Liver (tissue), 9 donors: ENCODE measurements around the gene NFATC4. TPM values are rescaled to one million over a fixed set of nuclear protein-coding genes. Genes with fewer than 3 reads are reported as not detected.

ENCODE experiments used
- DNase-seq: peaks from one replicate; pipeline ENCODE4 v3.0.0-alpha.2; 2017; ENCODE audit warnings: low spot score
- H3K27ac ChIP-seq, 2 donors: one replicate each; pipeline ENCODE4 v1.7.0; 2013; ENCODE audit warnings: inconsistent platforms in 2 of 2, low read length in 2 of 2, control low read depth in 1 of 2, low read depth in 1 of 2, mild to moderate bottlenecking in 1 of 2
- H3K27me3 ChIP-seq, 4 donors: one replicate each; pipeline versions ENCODE4 v1.6.1 to v1.7.0; 2013; ENCODE audit warnings: low read length in 3 of 4, inconsistent platforms in 1 of 4, mild to moderate bottlenecking in 1 of 4, moderate library complexity in 1 of 4; ENCODE audit not compliant: control insufficient read depth in 4 of 4, insufficient read depth in 4 of 4
- H3K36me3 ChIP-seq, 4 donors: one replicate each; pipeline versions ENCODE4 v1.6.1 to v1.7.0; 2013; ENCODE audit warnings: low read length in 3 of 4, mild to moderate bottlenecking in 3 of 4, low read depth in 1 of 4, moderate library complexity in 1 of 4; ENCODE audit not compliant: control insufficient read depth in 4 of 4, insufficient read depth in 3 of 4
- H3K4me1 ChIP-seq, 4 donors: one replicate each; pipeline versions ENCODE4 v1.6.1 to v1.7.0; 2013; ENCODE audit warnings: low read length in 3 of 4, mild to moderate bottlenecking in 3 of 4, moderate library complexity in 1 of 4; ENCODE audit not compliant: control insufficient read depth in 4 of 4, insufficient read depth in 4 of 4
- H3K4me3 ChIP-seq, 3 donors: one replicate each; pipeline versions ENCODE4 v1.6.1 to v1.7.0; 2013; ENCODE audit warnings: low read length in 3 of 3, control low read depth in 1 of 3, low read depth in 1 of 3, mild to moderate bottlenecking in 1 of 3
- H3K9ac ChIP-seq, 2 donors: one replicate each; pipeline ENCODE4 v1.7.0; 2013; ENCODE audit warnings: low read length in 2 of 2, mild to moderate bottlenecking in 2 of 2, moderate library complexity in 2 of 2, control low read depth in 1 of 2, low read depth in 1 of 2
- H3K9me3 ChIP-seq, 4 donors: one replicate each; pipeline versions ENCODE4 v1.6.1 to v1.7.0; 2013; ENCODE audit warnings: low read length in 3 of 4; ENCODE audit not compliant: control insufficient read depth in 4 of 4
- EGR1 ChIP-seq, 2 donors: IDR thresholded peaks; 2 replicates each; pipeline ENCODE4 v1.6.1; 2016 to 2018; ENCODE audit warnings: antibody characterized with exemption in 2 of 2, low read depth in 2 of 2
- FOXA1 ChIP-seq: IDR thresholded peaks from 2 replicates; pipeline ENCODE4 v1.6.1; 2016; ENCODE audit warnings: antibody characterized with exemption
- FOXA2 ChIP-seq: IDR thresholded peaks from 2 replicates; pipeline ENCODE4 v1.6.1; 2016; ENCODE audit warnings: antibody characterized with exemption
- GABPA ChIP-seq, 2 donors: IDR thresholded peaks in 1 of 2; conservative IDR thresholded peaks in 1 of 2; 2 replicates each; pipeline ENCODE4 v1.6.1; 2016; ENCODE audit warnings: antibody characterized with exemption in 2 of 2, mild to moderate bottlenecking in 1 of 2, moderate library complexity in 1 of 2
- HNF4A ChIP-seq, 2 donors: conservative IDR thresholded peaks; 2 replicates each; pipeline ENCODE4 v1.6.1; 2016; ENCODE audit warnings: antibody characterized with exemption in 2 of 2, mild to moderate bottlenecking in 2 of 2
- HNF4G ChIP-seq: IDR thresholded peaks from 2 replicates; pipeline ENCODE4 v1.6.1; 2016; ENCODE audit warnings: antibody characterized with exemption
- JUND ChIP-seq, 2 donors: IDR thresholded peaks; 2 replicates each; pipeline ENCODE4 v1.6.1; 2016; ENCODE audit warnings: antibody characterized with exemption in 2 of 2
- MAX ChIP-seq: IDR thresholded peaks from 2 replicates; pipeline ENCODE4 v1.6.1; 2016; ENCODE audit warnings: antibody characterized with exemption
- NR2F2 ChIP-seq: IDR thresholded peaks from 2 replicates; pipeline ENCODE4 v1.6.1; 2016; ENCODE audit warnings: antibody characterized with exemption
- RAD21 ChIP-seq, 2 donors: IDR thresholded peaks; 2 replicates each; pipeline ENCODE4 v1.6.1; 2016; ENCODE audit warnings: antibody characterized with exemption in 2 of 2, mild to moderate bottlenecking in 2 of 2
- RXRA ChIP-seq, 2 donors: IDR thresholded peaks; 2 replicates each; pipeline ENCODE4 v1.6.1; 2017 to 2018; ENCODE audit warnings: antibody characterized with exemption in 2 of 2, mild to moderate bottlenecking in 1 of 2
- SP1 ChIP-seq: IDR thresholded peaks from 2 replicates; pipeline ENCODE4 v1.6.1; 2018; ENCODE audit warnings: antibody characterized with exemption, mild to moderate bottlenecking
- TAF1 ChIP-seq: conservative IDR thresholded peaks from 2 replicates; pipeline ENCODE4 v1.6.1; 2016; ENCODE audit warnings: antibody characterized with exemption, mild to moderate bottlenecking
- YY1 ChIP-seq: IDR thresholded peaks from 2 replicates; pipeline ENCODE4 v1.6.1; 2016; ENCODE audit warnings: antibody characterized with exemption, mild to moderate bottlenecking
- ZBTB33 ChIP-seq: IDR thresholded peaks from 2 replicates; pipeline ENCODE4 v1.6.1; 2016; ENCODE audit warnings: antibody characterized with exemption
- WGBS: extraction: QIAGEN DNeasy Blood & Tissue Kit; methylation state at CpG from one replicate; pipeline ENCODE4 v1.1.7; 2013; 5-methylcytosine and 5-hydroxymethylcytosine counted together
- polyA plus RNA-seq, 2 donors: library from polyadenylated mRNA; stranded (reverse) in 1 of 2; unstranded in 1 of 2; fragments of 200-250 nt in 1 of 2; fragments of >200 nt in 1 of 2; fragmentation: Nextera tagmentation in 1 of 2; extraction: Ambion mirVana in 1 of 2; gene quantifications; one replicate each; pipeline versions ENCODE4 v1.2.1 to v1.2.3, GENCODE V29; 2013 to 2015
- total RNA-seq, 2 donors: library from RNA; depleted of rRNA; stranded (reverse); fragments of >200 nt; gene quantifications; one replicate each; pipeline ENCODE4 v1.2.3, GENCODE V29; 2014
- TF ChIP-seq, protein P1 (sequence below): fragments of 150-350 bp; IDR thresholded peaks from 2 replicates; pipeline ENCODE4 v1.5.1; 2017; ENCODE audit warnings: improper control_type of control experiment, low read depth, low read length; ENCODE audit not compliant: missing input control
- TF ChIP-seq, protein P2 (sequence below): IDR thresholded peaks from 2 replicates; pipeline ENCODE4 v1.6.1; 2016; ENCODE audit warnings: antibody characterized with exemption, mild to moderate bottlenecking
- TF ChIP-seq, protein P3 (sequence below): IDR thresholded peaks from 2 replicates; pipeline ENCODE4 v1.6.1; 2016; ENCODE audit warnings: antibody characterized with exemption
- donor health status: healthy.
- donor health status: healthy.
- donor health status: healthy.
- donor health status: healthy.
- donor health status: healthy.

NFATC4 gene
- total and polyA plus RNA-seq, 4 donors = 1.0 to 3.6 (median 1.8) TPM

GRCh38 chr14:24343795-24344660 is 24.0 kb upstream of the NFATC4 start:
- no peak overlapping the region for H3K4me3 ChIP-seq
- WGBS = 49% methylated on average over 7 of the region's 7 CpGs
- H3K4me1 ChIP-seq = peaks cover 0 to 6% (median 1%) of the 10 kb centered on the region in 4 donors
- no peaks in the 10 kb centered on the region for H3K9me3 ChIP-seq
- no peaks in the 10 kb centered on the region for H3K27me3 ChIP-seq
- H3K36me3 ChIP-seq = no peaks in the 10 kb centered on the region
- peak in 1 of 2 donors; percentile 24 for TF ChIP-seq RAD21 (IDR thresholded peaks at IDR 0.05)
- peak; percentile 29 to 42 for TF ChIP-seq JUND (IDR thresholded peaks at IDR 0.05)
- no peak for TF ChIP-seq NR2F2
- TF ChIP-seq ZBTB33 = no peak
- TF ChIP-seq FOXA2 = no peak
- TF ChIP-seq, protein P1, sequence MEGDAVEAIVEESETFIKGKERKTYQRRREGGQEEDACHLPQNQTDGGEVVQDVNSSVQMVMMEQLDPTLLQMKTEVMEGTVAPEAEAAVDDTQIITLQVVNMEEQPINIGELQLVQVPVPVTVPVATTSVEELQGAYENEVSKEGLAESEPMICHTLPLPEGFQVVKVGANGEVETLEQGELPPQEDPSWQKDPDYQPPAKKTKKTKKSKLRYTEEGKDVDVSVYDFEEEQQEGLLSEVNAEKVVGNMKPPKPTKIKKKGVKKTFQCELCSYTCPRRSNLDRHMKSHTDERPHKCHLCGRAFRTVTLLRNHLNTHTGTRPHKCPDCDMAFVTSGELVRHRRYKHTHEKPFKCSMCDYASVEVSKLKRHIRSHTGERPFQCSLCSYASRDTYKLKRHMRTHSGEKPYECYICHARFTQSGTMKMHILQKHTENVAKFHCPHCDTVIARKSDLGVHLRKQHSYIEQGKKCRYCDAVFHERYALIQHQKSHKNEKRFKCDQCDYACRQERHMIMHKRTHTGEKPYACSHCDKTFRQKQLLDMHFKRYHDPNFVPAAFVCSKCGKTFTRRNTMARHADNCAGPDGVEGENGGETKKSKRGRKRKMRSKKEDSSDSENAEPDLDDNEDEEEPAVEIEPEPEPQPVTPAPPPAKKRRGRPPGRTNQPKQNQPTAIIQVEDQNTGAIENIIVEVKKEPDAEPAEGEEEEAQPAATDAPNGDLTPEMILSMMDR = no peak
- TF ChIP-seq, protein P2, sequence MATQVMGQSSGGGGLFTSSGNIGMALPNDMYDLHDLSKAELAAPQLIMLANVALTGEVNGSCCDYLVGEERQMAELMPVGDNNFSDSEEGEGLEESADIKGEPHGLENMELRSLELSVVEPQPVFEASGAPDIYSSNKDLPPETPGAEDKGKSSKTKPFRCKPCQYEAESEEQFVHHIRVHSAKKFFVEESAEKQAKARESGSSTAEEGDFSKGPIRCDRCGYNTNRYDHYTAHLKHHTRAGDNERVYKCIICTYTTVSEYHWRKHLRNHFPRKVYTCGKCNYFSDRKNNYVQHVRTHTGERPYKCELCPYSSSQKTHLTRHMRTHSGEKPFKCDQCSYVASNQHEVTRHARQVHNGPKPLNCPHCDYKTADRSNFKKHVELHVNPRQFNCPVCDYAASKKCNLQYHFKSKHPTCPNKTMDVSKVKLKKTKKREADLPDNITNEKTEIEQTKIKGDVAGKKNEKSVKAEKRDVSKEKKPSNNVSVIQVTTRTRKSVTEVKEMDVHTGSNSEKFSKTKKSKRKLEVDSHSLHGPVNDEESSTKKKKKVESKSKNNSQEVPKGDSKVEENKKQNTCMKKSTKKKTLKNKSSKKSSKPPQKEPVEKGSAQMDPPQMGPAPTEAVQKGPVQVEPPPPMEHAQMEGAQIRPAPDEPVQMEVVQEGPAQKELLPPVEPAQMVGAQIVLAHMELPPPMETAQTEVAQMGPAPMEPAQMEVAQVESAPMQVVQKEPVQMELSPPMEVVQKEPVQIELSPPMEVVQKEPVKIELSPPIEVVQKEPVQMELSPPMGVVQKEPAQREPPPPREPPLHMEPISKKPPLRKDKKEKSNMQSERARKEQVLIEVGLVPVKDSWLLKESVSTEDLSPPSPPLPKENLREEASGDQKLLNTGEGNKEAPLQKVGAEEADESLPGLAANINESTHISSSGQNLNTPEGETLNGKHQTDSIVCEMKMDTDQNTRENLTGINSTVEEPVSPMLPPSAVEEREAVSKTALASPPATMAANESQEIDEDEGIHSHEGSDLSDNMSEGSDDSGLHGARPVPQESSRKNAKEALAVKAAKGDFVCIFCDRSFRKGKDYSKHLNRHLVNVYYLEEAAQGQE = peak; percentile 33
- peak; percentile 41 for TF ChIP-seq FOXA1
- TF ChIP-seq YY1 = peak; percentile 56
- TF ChIP-seq EGR1 (IDR thresholded peaks at IDR 0.05; ENCODE audit: low read depth in 2 of 2) = no peak
- peak; percentile 16 for TF ChIP-seq MAX
- peak; percentile 82 to 89 for TF ChIP-seq RXRA (IDR thresholded peaks at IDR 0.05)
- no peak for TF ChIP-seq GABPA (IDR thresholded peaks at IDR 0.05 in 1 of 2, conservative IDR thresholded peaks at IDR 0.05 in 1 of 2)
- TF ChIP-seq HNF4A (conservative IDR thresholded peaks at IDR 0.05) = peak; percentile 96 to 98
- TF ChIP-seq SP1 = peak; percentile 83
- TF ChIP-seq TAF1 = no peak
- peak; percentile 88 for TF ChIP-seq HNF4G
- TF ChIP-seq, protein P3, sequence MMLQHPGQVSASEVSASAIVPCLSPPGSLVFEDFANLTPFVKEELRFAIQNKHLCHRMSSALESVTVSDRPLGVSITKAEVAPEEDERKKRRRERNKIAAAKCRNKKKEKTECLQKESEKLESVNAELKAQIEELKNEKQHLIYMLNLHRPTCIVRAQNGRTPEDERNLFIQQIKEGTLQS = no peak
- peak overlapping the region in 1 of 2 donors; percentile 66 for H3K27ac ChIP-seq
- no peak overlapping the region for H3K9ac ChIP-seq
- no peak for DNase-seq
